Lower leg skin (tissue), 4 donors: Measurements from ENCODE around the gene WWTR1. TPM values are rescaled to one million over a fixed set of nuclear protein-coding genes. Genes with fewer than 3 reads are reported as not detected.

ENCODE experiments used
- DNase-seq, 2 donors: peaks; one replicate each; pipeline ENCODE4 v3.0.0-alpha.2; 2019; ENCODE audit warnings: low spot score in 2 of 2
- H3K4me3 ChIP-seq: fragments of 200-600 bp; sonication (generic); 2 replicates; pipeline ENCODE4 v1.5.1; 2017; ENCODE audit warnings: mild to moderate bottlenecking, low read depth; ENCODE audit not compliant: poor library complexity, severe bottlenecking
- POLR2A ChIP-seq, 2 donors: fragments of 450-650 bp; IDR thresholded peaks; one replicate each; pipeline ENCODE4 v1.6.1; 2016 to 2017; ENCODE audit warnings: antibody characterized with exemption in 2 of 2, mild to moderate bottlenecking in 1 of 2, moderate library complexity in 1 of 2
- WGBS, 2 donors: methylation state at CpG; one replicate each; pipeline ENCODE4 v1.1.5; 2018; 5-methylcytosine and 5-hydroxymethylcytosine counted together
- intact Hi-C: fragments of 100-400 bp; cut with DNase I; formaldehyde crosslinking; loops from one replicate; pipeline ENCODE4 v1.15.0; 2023; ENCODE audit warnings: low total_unique reads
- total RNA-seq, 4 donors: library from RNA; depleted of rRNA; stranded (reverse); fragments of >200 nt; gene quantifications; one replicate each; pipeline ENCODE4 v1.1.0, GENCODE V29; 2016
- TF ChIP-seq, protein P1 (sequence below), 3 donors: fragments of 450-650 bp; IDR thresholded peaks; one replicate each; pipeline ENCODE4 v1.5.1; 2016; ENCODE audit warnings: antibody characterized with exemption in 3 of 3, mild to moderate bottlenecking in 3 of 3, moderate library complexity in 2 of 3

Gene WWTR1
- total RNA-seq, 4 donors from 2014 or later = 52.4 to 78.1 (median 56.1) TPM

DNA sequence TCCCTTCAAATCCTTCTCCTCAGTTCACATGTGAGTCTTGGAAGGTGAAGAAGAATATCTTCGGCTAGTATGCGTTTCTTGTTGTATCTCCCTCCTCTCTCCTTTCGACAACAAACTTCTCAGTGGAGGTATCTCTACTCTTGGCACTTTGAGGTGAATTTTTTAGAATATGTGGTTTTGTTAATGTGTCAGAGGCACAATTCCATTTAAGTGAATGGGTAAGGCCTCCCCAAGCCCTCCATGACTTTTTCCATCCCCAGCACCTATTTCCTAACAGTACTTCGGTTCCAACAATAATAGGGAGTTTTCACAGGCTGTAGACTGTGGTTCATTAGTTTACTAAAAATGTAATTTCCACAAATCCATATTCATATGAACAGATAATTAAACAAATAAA lies 109.2 kb downstream of the WWTR1 start:
- WGBS, 2 donors = 85 to 86% methylated on average over 4 of the region's 4 CpGs
- intact Hi-C loops = no loop called here
- DNase-seq = no peak
- H3K4me3 ChIP-seq = no peak overlapping the region
- TF ChIP-seq, protein P1, sequence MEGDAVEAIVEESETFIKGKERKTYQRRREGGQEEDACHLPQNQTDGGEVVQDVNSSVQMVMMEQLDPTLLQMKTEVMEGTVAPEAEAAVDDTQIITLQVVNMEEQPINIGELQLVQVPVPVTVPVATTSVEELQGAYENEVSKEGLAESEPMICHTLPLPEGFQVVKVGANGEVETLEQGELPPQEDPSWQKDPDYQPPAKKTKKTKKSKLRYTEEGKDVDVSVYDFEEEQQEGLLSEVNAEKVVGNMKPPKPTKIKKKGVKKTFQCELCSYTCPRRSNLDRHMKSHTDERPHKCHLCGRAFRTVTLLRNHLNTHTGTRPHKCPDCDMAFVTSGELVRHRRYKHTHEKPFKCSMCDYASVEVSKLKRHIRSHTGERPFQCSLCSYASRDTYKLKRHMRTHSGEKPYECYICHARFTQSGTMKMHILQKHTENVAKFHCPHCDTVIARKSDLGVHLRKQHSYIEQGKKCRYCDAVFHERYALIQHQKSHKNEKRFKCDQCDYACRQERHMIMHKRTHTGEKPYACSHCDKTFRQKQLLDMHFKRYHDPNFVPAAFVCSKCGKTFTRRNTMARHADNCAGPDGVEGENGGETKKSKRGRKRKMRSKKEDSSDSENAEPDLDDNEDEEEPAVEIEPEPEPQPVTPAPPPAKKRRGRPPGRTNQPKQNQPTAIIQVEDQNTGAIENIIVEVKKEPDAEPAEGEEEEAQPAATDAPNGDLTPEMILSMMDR (IDR thresholded peaks at IDR 0.05) = no peak
- no peak for TF ChIP-seq POLR2A (IDR thresholded peaks at IDR 0.05)

- WGBS, 2 donors = 56 to 64% methylated on average over 13 of the region's 13 CpGs
- intact Hi-C loops = no loop called here
- no peak overlapping the region for H3K4me3 ChIP-seq
- DNase-seq = no peak
- no peak for TF ChIP-seq POLR2A (IDR thresholded peaks at IDR 0.05)
- TF ChIP-seq, protein P1 (IDR thresholded peaks at IDR 0.05) = no peak
These were observed 109.7 kb downstream of the WWTR1 start for GRCh38 chr3:149547954-149548668.

GRCh38 chr3:149547413-149547812 lies 110.4 kb downstream of the WWTR1 start:
- TF ChIP-seq, protein P1 (IDR thresholded peaks at IDR 0.05) = no peak
- DNase-seq = peak; percentile 63 to 88
- intact Hi-C loops = no loop called here
- 40 to 47% methylated on average over 9 of the region's 9 CpGs for WGBS, 2 donors
- H3K4me3 ChIP-seq = no peak overlapping the region

- intact Hi-C loops = no loop called here
- 62 to 78% methylated on average over 2 of the region's 2 CpGs for WGBS, 2 donors
- TF ChIP-seq, protein P1 (IDR thresholded peaks at IDR 0.05) = no peak
- TF ChIP-seq POLR2A (IDR thresholded peaks at IDR 0.05) = no peak
- DNase-seq = no peak
- no peak overlapping the region for H3K4me3 ChIP-seq
These were observed 112.8 kb downstream of the WWTR1 start for GRCh38 chr3:149545049-149545448.

DNA sequence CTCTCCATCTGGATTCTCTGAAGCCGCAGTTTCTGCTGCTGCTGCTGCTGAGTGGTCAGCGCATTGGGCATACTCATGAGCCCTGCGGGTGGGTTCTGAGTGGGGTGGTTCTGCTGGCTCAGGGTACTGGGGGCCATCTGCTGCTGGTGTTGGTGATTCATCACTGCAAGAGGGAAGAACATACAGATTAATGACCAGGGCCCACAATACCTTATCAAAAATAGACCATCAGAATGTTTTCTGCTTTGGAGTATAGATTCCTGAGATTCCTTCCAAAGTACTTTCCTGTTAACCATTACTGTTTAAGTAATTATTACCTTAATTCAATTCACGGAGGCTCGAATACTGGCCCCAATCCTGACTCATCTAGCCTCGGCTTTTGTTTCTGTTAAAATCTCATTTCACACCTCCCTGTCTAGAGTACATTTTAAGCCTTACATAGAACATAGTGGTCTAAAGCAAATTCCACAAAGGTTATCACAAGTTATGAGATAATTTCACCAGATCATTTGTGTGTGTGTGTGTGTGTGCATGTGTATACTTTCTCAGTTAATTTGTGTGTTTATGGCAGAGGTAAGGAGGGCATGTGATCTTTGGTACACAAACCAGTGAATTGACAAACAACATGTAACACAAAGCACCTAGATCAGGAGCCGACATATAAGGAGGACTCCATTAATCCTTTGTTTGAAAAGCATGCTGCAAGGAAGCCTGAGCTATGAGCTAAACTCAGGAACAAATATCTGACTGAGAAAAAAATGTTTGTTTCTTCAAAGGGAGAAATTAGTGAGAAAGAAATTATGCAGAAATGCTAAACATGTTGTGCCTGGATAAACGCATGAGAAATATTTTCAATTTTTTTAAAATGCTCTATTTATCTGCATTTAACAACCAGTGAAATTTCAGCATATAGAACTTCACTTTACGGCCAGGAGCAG lies 115.2 kb downstream of the WWTR1 start:
- TF ChIP-seq, protein P1 (IDR thresholded peaks at IDR 0.05) = no peak
- TF ChIP-seq POLR2A (IDR thresholded peaks at IDR 0.05) = no peak
- 91 to 92% methylated on average over 9 of the region's 9 CpGs for WGBS, 2 donors
- H3K4me3 ChIP-seq = no peak overlapping the region
- intact Hi-C loops = no loop called here
- no peak for DNase-seq
